ENCODE measurements around the gene KRT16. TPM values are rescaled to one million over a fixed set of nuclear protein-coding genes. Genes with fewer than 3 reads are reported as not detected.
A peak's percentile ranks its signal among the peaks of the same experiment; 100 is the strongest.
"Not testable (repeated sequence)": the region's sequence is repeated elsewhere in the genome, so short reads cannot be mapped to it uniquely, and the experiment has no call there.

Gene KRT16
- total and polyA plus RNA-seq, 9 donors: 1.0 TPM; not detected in 8

DNA sequence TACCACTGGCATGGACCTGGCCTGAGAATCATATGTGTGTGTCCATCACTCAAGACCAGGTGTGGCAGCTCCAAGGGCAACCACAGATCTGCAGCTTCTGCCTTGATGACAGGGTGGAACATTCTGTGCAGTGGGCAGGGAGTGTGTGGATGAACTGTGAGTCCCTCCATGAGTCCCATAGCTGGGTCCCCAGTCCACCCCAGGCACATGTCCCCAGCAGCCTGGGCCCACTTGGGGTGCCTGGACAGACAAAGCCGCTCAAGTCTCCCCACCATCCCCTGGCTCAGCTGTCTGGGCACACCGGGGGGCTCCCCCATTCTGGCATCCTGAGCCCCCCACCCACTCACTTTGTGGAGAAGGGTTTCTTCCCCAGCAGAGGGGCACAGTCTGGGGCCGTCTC, 4.6 kb upstream of the KRT16 start:
- H3K27me3 ChIP-seq: no peaks in the 10 kb centered on the region
- peaks cover 2% of the 10 kb centered on the region for H3K4me1 ChIP-seq (ENCODE audit: insufficient read depth)
- intact Hi-C loops (cut with DNase I): no loop called here
- WGBS, 3 donors: 83 to 88% (median 85%) methylated on average over 3 of the region's 3 CpGs
- H3K4me3 ChIP-seq: no peak overlapping the region
- no peak overlapping the region for H3K27ac ChIP-seq
- no peaks in the 10 kb centered on the region for H3K36me3 ChIP-seq
- DNase-seq: peak in 1 of 5 donors; percentile 17
- TF ChIP-seq POLR2A (IDR thresholded peaks at IDR 0.05): no peak
- TF ChIP-seq, protein P1, sequence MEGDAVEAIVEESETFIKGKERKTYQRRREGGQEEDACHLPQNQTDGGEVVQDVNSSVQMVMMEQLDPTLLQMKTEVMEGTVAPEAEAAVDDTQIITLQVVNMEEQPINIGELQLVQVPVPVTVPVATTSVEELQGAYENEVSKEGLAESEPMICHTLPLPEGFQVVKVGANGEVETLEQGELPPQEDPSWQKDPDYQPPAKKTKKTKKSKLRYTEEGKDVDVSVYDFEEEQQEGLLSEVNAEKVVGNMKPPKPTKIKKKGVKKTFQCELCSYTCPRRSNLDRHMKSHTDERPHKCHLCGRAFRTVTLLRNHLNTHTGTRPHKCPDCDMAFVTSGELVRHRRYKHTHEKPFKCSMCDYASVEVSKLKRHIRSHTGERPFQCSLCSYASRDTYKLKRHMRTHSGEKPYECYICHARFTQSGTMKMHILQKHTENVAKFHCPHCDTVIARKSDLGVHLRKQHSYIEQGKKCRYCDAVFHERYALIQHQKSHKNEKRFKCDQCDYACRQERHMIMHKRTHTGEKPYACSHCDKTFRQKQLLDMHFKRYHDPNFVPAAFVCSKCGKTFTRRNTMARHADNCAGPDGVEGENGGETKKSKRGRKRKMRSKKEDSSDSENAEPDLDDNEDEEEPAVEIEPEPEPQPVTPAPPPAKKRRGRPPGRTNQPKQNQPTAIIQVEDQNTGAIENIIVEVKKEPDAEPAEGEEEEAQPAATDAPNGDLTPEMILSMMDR (IDR thresholded peaks at IDR 0.05): no peak
- TF ChIP-seq EP300 (IDR thresholded peaks at IDR 0.05): no peak
- no peaks in the 10 kb centered on the region for H3K9me3 ChIP-seq

DNA sequence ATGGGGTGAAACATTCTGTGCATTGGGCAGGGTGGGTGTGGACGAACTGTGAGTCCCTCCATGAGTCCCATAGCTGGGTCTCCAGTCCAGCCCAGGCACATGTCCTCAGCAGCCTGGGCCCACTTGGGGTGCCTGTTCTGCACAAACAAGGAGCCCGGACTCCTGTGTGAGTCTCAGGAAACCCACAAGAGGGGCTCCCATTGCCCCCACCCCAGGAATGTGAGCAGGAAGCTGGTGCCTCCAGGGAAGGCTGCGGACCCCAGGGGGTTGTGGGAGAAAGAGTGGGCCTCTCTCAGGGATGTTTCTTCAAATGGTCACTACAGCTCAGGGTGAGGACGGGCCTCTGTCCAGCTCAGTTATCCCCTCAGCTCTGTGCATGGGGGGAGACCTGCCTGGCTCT, 3.9 kb upstream of the KRT16 start:
- H3K4me1 ChIP-seq (ENCODE audit: insufficient read depth); H3K9me3 ChIP-seq; H3K27ac ChIP-seq; H3K4me3 ChIP-seq; DNase-seq; H3K36me3 ChIP-seq; H3K27me3 ChIP-seq; intact Hi-C loops (cut with DNase I): not testable (repeated sequence)
- 84 to 87% (median 85%) methylated on average over 4 of the region's 4 CpGs for WGBS, 3 donors

DNA sequence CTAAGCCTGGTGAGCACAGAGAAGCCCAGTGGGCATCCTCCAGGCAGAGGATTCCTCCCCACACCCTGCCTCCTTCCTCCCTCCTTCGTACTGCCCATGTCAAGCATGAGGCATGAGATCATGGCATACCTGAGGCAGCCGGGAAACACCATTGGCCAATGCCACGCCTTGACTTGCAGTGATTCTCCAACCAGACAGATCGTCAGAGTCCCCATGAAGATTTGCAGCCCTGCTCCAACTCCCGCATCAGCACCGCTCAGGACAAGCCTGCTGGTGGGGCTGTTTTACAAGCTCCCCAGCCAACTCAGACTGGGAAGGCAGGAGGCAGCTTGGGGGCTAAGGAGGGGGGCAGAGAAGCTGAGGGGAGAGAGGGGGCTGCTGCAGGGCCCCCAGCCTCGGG, 2.9 kb upstream of the KRT16 start:
- DNase-seq: no peak
- 42 to 64% (median 51%) methylated on average over 7 of the region's 7 CpGs for WGBS, 3 donors
- no peaks in the 10 kb centered on the region for H3K27me3 ChIP-seq

DNA sequence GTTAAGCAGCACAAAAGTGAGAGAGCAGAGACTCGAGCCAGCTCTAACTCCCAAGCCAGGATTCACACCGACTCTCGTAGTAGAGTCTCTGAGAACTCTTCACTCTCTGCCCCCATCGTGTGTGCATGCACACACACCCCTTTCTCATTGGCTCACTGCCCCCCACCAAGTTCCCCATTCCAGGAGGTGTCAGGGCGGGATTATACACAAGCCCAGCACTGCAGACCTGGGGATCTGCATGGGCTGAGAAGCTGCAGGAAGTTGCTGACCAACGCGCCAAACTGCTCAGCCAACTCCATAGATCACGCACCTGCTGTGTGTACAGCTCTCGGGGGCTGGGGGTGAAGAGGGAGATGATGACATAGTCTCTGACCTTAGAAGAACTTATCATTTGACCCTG, 2.2 kb upstream of the KRT16 start:
- H3K36me3 ChIP-seq; H3K27ac ChIP-seq; H3K4me3 ChIP-seq; DNase-seq; H3K9me3 ChIP-seq; intact Hi-C loops (cut with DNase I); H3K27me3 ChIP-seq; H3K4me1 ChIP-seq (ENCODE audit: insufficient read depth): not testable (repeated sequence)
- WGBS, 3 donors: 41 to 56% (median 53%) methylated on average over 9 of the region's 9 CpGs

More for the DNA sequence above, 2.9 kb upstream of the KRT16 start:
- intact Hi-C loops (cut with DNase I): no loop called here
- Histone ChIP-seq H3K9me3 (no peaks in the 10 kb centered on the region), H3K27ac (no peak overlapping the region), H3K4me1 (ENCODE audit: insufficient read depth) (no peaks in the 10 kb centered on the region), H3K4me3 (no peak overlapping the region), H3K36me3 (no peaks in the 10 kb centered on the region)
- no peak for TF ChIP-seq EP300 (IDR thresholded peaks at IDR 0.05)
- no peak for TF ChIP-seq POLR2A (IDR thresholded peaks at IDR 0.05)
- TF ChIP-seq, protein P1 (IDR thresholded peaks at IDR 0.05): no peak

DNA sequence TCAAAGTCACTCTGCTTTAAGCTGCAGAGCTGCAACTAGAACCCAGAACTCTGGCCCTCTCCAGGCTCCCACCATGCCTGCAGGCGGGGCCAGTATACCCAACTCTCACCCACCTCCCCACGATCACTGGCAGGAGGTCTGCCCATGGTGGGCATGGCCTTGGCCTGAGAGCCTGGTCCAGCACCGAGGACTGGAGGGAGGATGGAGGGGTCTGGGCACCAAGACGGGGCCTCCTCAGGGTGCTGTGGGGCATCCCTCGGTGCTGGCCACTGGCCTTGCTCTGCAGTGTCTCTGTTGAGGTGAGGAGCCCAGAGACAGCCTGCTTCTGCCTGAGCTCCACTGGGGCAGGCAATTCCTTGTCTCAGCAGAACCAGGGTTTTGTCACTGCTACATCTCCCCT, 1.5 kb upstream of the KRT16 start:
- Histone ChIP-seq H3K4me1 (ENCODE audit: insufficient read depth) (no peaks in the 10 kb centered on the region), H3K4me3 (no peak overlapping the region), H3K27me3 (no peaks in the 10 kb centered on the region), H3K36me3 (no peaks in the 10 kb centered on the region), H3K27ac (no peak overlapping the region), H3K9me3 (no peaks in the 10 kb centered on the region)
- intact Hi-C loops (cut with DNase I): no loop called here
- WGBS, 3 donors: 82 to 93% (median 87%) methylated on average over 5 of the region's 5 CpGs
- TF ChIP-seq EP300 (IDR thresholded peaks at IDR 0.05): no peak
- TF ChIP-seq, protein P1 (IDR thresholded peaks at IDR 0.05): no peak
- TF ChIP-seq POLR2A (IDR thresholded peaks at IDR 0.05): no peak
- no peak for DNase-seq
